Activated T-helper 17 cell treated with anti-CD3 and anti-CD28 coated beads, Interleukin-2, amount 50 U/mL, for 72 hours (primary cell): ENCODE measurements around the gene IFNG-AS1. TPM values are rescaled to one million over a fixed set of nuclear protein-coding genes. Genes with fewer than 3 reads are reported as not detected.

ENCODE experiments used
- ATAC-seq: fragments of 150-1000 bp; cut with Tn5 transposase; replicated peaks from 2 replicates; pipeline ENCODE4 v1.10.0; 2021; ENCODE audit warnings: mild to moderate bottlenecking, moderate library complexity
- H3K27ac Mint-ChIP-seq: one replicate; pipeline ENCODE4 v1.8.0; 2022; ENCODE audit warnings: mixed read lengths
- H3K27me3 Mint-ChIP-seq: one replicate; pipeline ENCODE4 v1.8.0; 2022; ENCODE audit warnings: mixed read lengths
- H3K36me3 Mint-ChIP-seq: one replicate; pipeline ENCODE4 v1.8.0; 2022; ENCODE audit warnings: low read depth, mild to moderate bottlenecking, mixed read lengths
- H3K4me1 Mint-ChIP-seq: one replicate; pipeline ENCODE4 v1.8.0; 2022; ENCODE audit warnings: mixed read lengths
- H3K4me3 Mint-ChIP-seq: one replicate; pipeline ENCODE4 v1.8.0; 2022; ENCODE audit warnings: mild to moderate bottlenecking, mixed read lengths
- H3K9me3 Mint-ChIP-seq: one replicate; pipeline ENCODE4 v1.8.0; 2022; ENCODE audit warnings: mixed read lengths
- total RNA-seq, 2 donors: library from RNA; stranded (reverse); gene quantifications; one replicate each; pipeline ENCODE4 v1.2.3, GENCODE V29; 2022

The IFNG-AS1 gene
- total RNA-seq, 2 donors from 2014 or later = not detected

GRCh38 chr12:68007466-68007865 is 18.2 kb downstream of the IFNG-AS1 start:
- H3K27me3 Mint-ChIP-seq = no peaks in the 10 kb centered on the region
- H3K36me3 Mint-ChIP-seq = no peaks in the 10 kb centered on the region
- H3K4me1 Mint-ChIP-seq = no peaks in the 10 kb centered on the region
- no peak overlapping the region for H3K27ac Mint-ChIP-seq
- no peak overlapping the region for H3K4me3 Mint-ChIP-seq
- ATAC-seq = no peak
- peaks cover 3% of the 10 kb centered on the region for H3K9me3 Mint-ChIP-seq

- Mint-ChIP-seq H3K4me1 (no peaks in the 10 kb centered on the region), H3K27me3 (no peaks in the 10 kb centered on the region), H3K36me3 (no peaks in the 10 kb centered on the region), H3K27ac (no peak overlapping the region), H3K9me3 (no peaks in the 10 kb centered on the region), H3K4me3 (peak overlapping the region; percentile 2)
- no peak for ATAC-seq
Measured at GRCh38 chr12:68011206-68011881, 22.1 kb downstream of the IFNG-AS1 start.

- H3K4me3 Mint-ChIP-seq = peak overlapping the region; percentile 2
- no peak overlapping the region for H3K27ac Mint-ChIP-seq
- H3K9me3 Mint-ChIP-seq = no peaks in the 10 kb centered on the region
- H3K4me1 Mint-ChIP-seq = no peaks in the 10 kb centered on the region
- H3K27me3 Mint-ChIP-seq = no peaks in the 10 kb centered on the region
- H3K36me3 Mint-ChIP-seq = no peaks in the 10 kb centered on the region
- peak; percentile 31 for ATAC-seq
Measured at GRCh38 chr12:68011882-68012207, 22.6 kb downstream of the IFNG-AS1 start.

GRCh38 chr12:68012712-68013111 is 23.5 kb downstream of the IFNG-AS1 start:
- no peaks in the 10 kb centered on the region for H3K4me1 Mint-ChIP-seq
- H3K4me3 Mint-ChIP-seq = no peak overlapping the region
- no peak overlapping the region for H3K27ac Mint-ChIP-seq
- no peaks in the 10 kb centered on the region for H3K36me3 Mint-ChIP-seq
- H3K9me3 Mint-ChIP-seq = no peaks in the 10 kb centered on the region
- H3K27me3 Mint-ChIP-seq = no peaks in the 10 kb centered on the region
- no peak for ATAC-seq

GRCh38 chr12:68013181-68013580 is 23.9 kb downstream of the IFNG-AS1 start:
- Mint-ChIP-seq H3K36me3 (no peaks in the 10 kb centered on the region), H3K4me1 (no peaks in the 10 kb centered on the region), H3K4me3 (no peak overlapping the region), H3K27me3 (no peaks in the 10 kb centered on the region), H3K9me3 (no peaks in the 10 kb centered on the region), H3K27ac (no peak overlapping the region)
- no peak for ATAC-seq

- Mint-ChIP-seq H3K9me3 (no peaks in the 10 kb centered on the region), H3K27me3 (no peaks in the 10 kb centered on the region), H3K4me3 (no peak overlapping the region), H3K36me3 (no peaks in the 10 kb centered on the region), H3K27ac (no peak overlapping the region), H3K4me1 (no peaks in the 10 kb centered on the region)
- ATAC-seq = no peak
Measured at GRCh38 chr12:68016136-68016535, 26.9 kb downstream of the IFNG-AS1 start.

GRCh38 chr12:68018315-68018714 is 29.1 kb downstream of the IFNG-AS1 start:
- ATAC-seq = no peak
- Mint-ChIP-seq H3K4me1 (no peaks in the 10 kb centered on the region), H3K27me3 (no peaks in the 10 kb centered on the region), H3K9me3 (no peaks in the 10 kb centered on the region), H3K4me3 (no peak overlapping the region), H3K36me3 (no peaks in the 10 kb centered on the region), H3K27ac (no peak overlapping the region)

GRCh38 chr12:68020049-68020448 is 30.8 kb downstream of the IFNG-AS1 start:
- H3K9me3 Mint-ChIP-seq = no peaks in the 10 kb centered on the region
- H3K36me3 Mint-ChIP-seq = no peaks in the 10 kb centered on the region
- H3K4me1 Mint-ChIP-seq = no peaks in the 10 kb centered on the region
- no peak overlapping the region for H3K4me3 Mint-ChIP-seq
- ATAC-seq = no peak
- H3K27ac Mint-ChIP-seq = no peak overlapping the region
- H3K27me3 Mint-ChIP-seq = peaks cover 8% of the 10 kb centered on the region

- H3K4me1 Mint-ChIP-seq = no peaks in the 10 kb centered on the region
Measured at GRCh38 chr12:68020699-68021098, 31.5 kb downstream of the IFNG-AS1 start.

GRCh38 chr12:68028647-68029046 is 39.4 kb downstream of the IFNG-AS1 start:
- ATAC-seq = no peak
- H3K9me3 Mint-ChIP-seq = no peaks in the 10 kb centered on the region
- H3K4me1 Mint-ChIP-seq = peaks cover 12% of the 10 kb centered on the region
- no peaks in the 10 kb centered on the region for H3K36me3 Mint-ChIP-seq
- H3K27me3 Mint-ChIP-seq = peaks cover 13% of the 10 kb centered on the region
- H3K27ac Mint-ChIP-seq = no peak overlapping the region
- peak overlapping the region; percentile 0 for H3K4me3 Mint-ChIP-seq

More at GRCh38 chr12:68020699-68021098, 31.5 kb downstream of the IFNG-AS1 start:
- no peak for ATAC-seq
- Mint-ChIP-seq H3K27me3 (peaks cover 8% of the 10 kb centered on the region), H3K4me3 (no peak overlapping the region), H3K27ac (no peak overlapping the region), H3K36me3 (no peaks in the 10 kb centered on the region), H3K9me3 (no peaks in the 10 kb centered on the region)

GRCh38 chr12:68030248-68030647 is 41.0 kb downstream of the IFNG-AS1 start:
- Mint-ChIP-seq H3K36me3 (no peaks in the 10 kb centered on the region), H3K4me3 (no peak overlapping the region), H3K27ac (no peak overlapping the region), H3K4me1 (peaks cover 12% of the 10 kb centered on the region), H3K9me3 (no peaks in the 10 kb centered on the region), H3K27me3 (peaks cover 6% of the 10 kb centered on the region)
- no peak for ATAC-seq

GRCh38 chr12:68031174-68031573 is 41.9 kb downstream of the IFNG-AS1 start:
- H3K36me3 Mint-ChIP-seq = no peaks in the 10 kb centered on the region
- peaks cover 13% of the 10 kb centered on the region for H3K4me1 Mint-ChIP-seq
- ATAC-seq = no peak
- no peaks in the 10 kb centered on the region for H3K9me3 Mint-ChIP-seq
- no peak overlapping the region for H3K27ac Mint-ChIP-seq
- H3K4me3 Mint-ChIP-seq = peak overlapping the region; percentile 60
- H3K27me3 Mint-ChIP-seq = peaks cover 6% of the 10 kb centered on the region

GRCh38 chr12:68031881-68032739 is 42.9 kb downstream of the IFNG-AS1 start:
- Mint-ChIP-seq H3K27ac (peak overlapping the region; percentile 7), H3K4me1 (peaks cover 17% of the 10 kb centered on the region), H3K27me3 (peaks cover 3% of the 10 kb centered on the region), H3K9me3 (no peaks in the 10 kb centered on the region), H3K36me3 (no peaks in the 10 kb centered on the region), H3K4me3 (peak overlapping the region; percentile 60)
- peak; percentile 47 for ATAC-seq

- no peaks in the 10 kb centered on the region for H3K9me3 Mint-ChIP-seq
- H3K4me1 Mint-ChIP-seq = peaks cover 25% of the 10 kb centered on the region
- H3K36me3 Mint-ChIP-seq = no peaks in the 10 kb centered on the region
- no peaks in the 10 kb centered on the region for H3K27me3 Mint-ChIP-seq
- no peak overlapping the region for H3K4me3 Mint-ChIP-seq
- H3K27ac Mint-ChIP-seq = no peak overlapping the region
- ATAC-seq = no peak
Measured at GRCh38 chr12:68034567-68034966, 45.3 kb downstream of the IFNG-AS1 start.

GRCh38 chr12:68036642-68037041 is 47.4 kb downstream of the IFNG-AS1 start:
- H3K4me1 Mint-ChIP-seq = peaks cover 33% of the 10 kb centered on the region
- no peak overlapping the region for H3K4me3 Mint-ChIP-seq
- H3K27ac Mint-ChIP-seq = no peak overlapping the region
- no peaks in the 10 kb centered on the region for H3K36me3 Mint-ChIP-seq
- ATAC-seq = no peak
- no peaks in the 10 kb centered on the region for H3K9me3 Mint-ChIP-seq
- no peaks in the 10 kb centered on the region for H3K27me3 Mint-ChIP-seq
